ENCODE results near the gene CAPZA3.

Gene CAPZA3

GRCh38 chr12:18703911-18704310 is 34.0 kb upstream of the CAPZA3 start:
- Histone ChIP-seq H3K79me2 (ENCODE audit: low read length) (no peaks in the 10 kb centered on the region), H2AFZ (ENCODE audit: low read length) (no peak overlapping the region), H3K4me3 (ENCODE audit: low read length) (no peak overlapping the region)

GRCh38 chr12:18706798-18707197 is 31.1 kb upstream of the CAPZA3 start:
- no peak overlapping the region for H2AFZ ChIP-seq (ENCODE audit: low read length)
- H3F3A ChIP-seq (ENCODE audit: insufficient read depth, low read length), result no peaks in the 10 kb centered on the region
- no peaks in the 10 kb centered on the region for H3K27me3 ChIP-seq (replicated peaks; ENCODE audit: insufficient read depth, low read length)
- TF ChIP-seq EZH2phosphoT487 (IDR thresholded peaks at IDR 0.05; ENCODE audit: low read length) (no peak), CTCF (IDR thresholded peaks at IDR 0.05; ENCODE audit: low read length) (no peak), EZH2 (optimal IDR thresholded peaks at IDR 0.05; ENCODE audit: low read depth, low read length) (no peak)
- H3K4me2 ChIP-seq (ENCODE audit: low read depth, low read length), result no peak overlapping the region
- H3K9me3 ChIP-seq (replicated peaks; ENCODE audit: insufficient read depth, low read length), result no peaks in the 10 kb centered on the region
- no peaks in the 10 kb centered on the region for H3K4me1 ChIP-seq (ENCODE audit: low read length)
- H4K20me1 ChIP-seq (ENCODE audit: insufficient read depth, low read length), result no peaks in the 10 kb centered on the region
- DNase-seq, result no peak
- no peaks in the 10 kb centered on the region for H3K36me3 ChIP-seq (replicated peaks; ENCODE audit: insufficient read depth, low read length)
- H3K9ac ChIP-seq (ENCODE audit: low read length), result no peak overlapping the region
- H3K4me3 ChIP-seq (ENCODE audit: low read length), result no peak overlapping the region
- H3K27ac ChIP-seq (ENCODE audit: low read length), result no peak overlapping the region
- no peaks in the 10 kb centered on the region for H3K9me2 ChIP-seq (replicated peaks; ENCODE audit: insufficient read depth, low read length)
- no peaks in the 10 kb centered on the region for H3K79me2 ChIP-seq (ENCODE audit: low read length)

More at GRCh38 chr12:18703911-18704310, 34.0 kb upstream of the CAPZA3 start:
- Histone ChIP-seq H3F3A (ENCODE audit: insufficient read depth, low read length) (no peaks in the 10 kb centered on the region), H3K27ac (ENCODE audit: low read length) (no peak overlapping the region), H3K9me2 (replicated peaks; ENCODE audit: insufficient read depth, low read length) (no peaks in the 10 kb centered on the region), H3K9me3 (replicated peaks; ENCODE audit: insufficient read depth, low read length) (no peaks in the 10 kb centered on the region), H3K4me2 (ENCODE audit: low read depth, low read length) (no peak overlapping the region), H4K20me1 (ENCODE audit: insufficient read depth, low read length) (no peaks in the 10 kb centered on the region), H3K36me3 (replicated peaks; ENCODE audit: insufficient read depth, low read length) (no peaks in the 10 kb centered on the region), H3K9ac (ENCODE audit: low read length) (no peak overlapping the region), H3K27me3 (replicated peaks; ENCODE audit: insufficient read depth, low read length) (no peaks in the 10 kb centered on the region), H3K4me1 (ENCODE audit: low read length) (no peaks in the 10 kb centered on the region)
- no peak for DNase-seq
- TF ChIP-seq CTCF (IDR thresholded peaks at IDR 0.05; ENCODE audit: low read length) (no peak), EZH2phosphoT487 (IDR thresholded peaks at IDR 0.05; ENCODE audit: low read length) (no peak), EZH2 (optimal IDR thresholded peaks at IDR 0.05; ENCODE audit: low read depth, low read length) (no peak)

GRCh38 chr12:18716236-18716635 is 21.7 kb upstream of the CAPZA3 start:
- Histone ChIP-seq H2AFZ (ENCODE audit: low read length) (no peak overlapping the region), H3K27ac (ENCODE audit: low read length) (no peak overlapping the region), H3K36me3 (replicated peaks; ENCODE audit: insufficient read depth, low read length) (no peaks in the 10 kb centered on the region), H3K4me3 (ENCODE audit: low read length) (no peak overlapping the region), H3F3A (ENCODE audit: insufficient read depth, low read length) (no peaks in the 10 kb centered on the region), H3K9me3 (replicated peaks; ENCODE audit: insufficient read depth, low read length) (no peaks in the 10 kb centered on the region), H4K20me1 (ENCODE audit: insufficient read depth, low read length) (no peaks in the 10 kb centered on the region), H3K79me2 (ENCODE audit: low read length) (no peaks in the 10 kb centered on the region), H3K4me2 (ENCODE audit: low read depth, low read length) (no peak overlapping the region), H3K4me1 (ENCODE audit: low read length) (no peaks in the 10 kb centered on the region), H3K9me2 (replicated peaks; ENCODE audit: insufficient read depth, low read length) (no peaks in the 10 kb centered on the region), H3K9ac (ENCODE audit: low read length) (no peak overlapping the region), H3K27me3 (replicated peaks; ENCODE audit: insufficient read depth, low read length) (no peaks in the 10 kb centered on the region)
- no peak for DNase-seq
- no peak for TF ChIP-seq EZH2phosphoT487 (IDR thresholded peaks at IDR 0.05; ENCODE audit: low read length)
- no peak for TF ChIP-seq CTCF (IDR thresholded peaks at IDR 0.05; ENCODE audit: low read length)
- no peak for TF ChIP-seq EZH2 (optimal IDR thresholded peaks at IDR 0.05; ENCODE audit: low read depth, low read length)
